H7 (cell line): Measurements from ENCODE around the gene ARHGEF3. TPM values are rescaled to one million over a fixed set of nuclear protein-coding genes. Genes with fewer than 3 reads are reported as not detected.
A peak's percentile ranks its signal among the peaks of the same experiment; 100 is the strongest.

Source experiments
- DNase-seq: peaks from one replicate; pipeline ENCODE4 v3.0.0; 2012
- H3K27me3 ChIP-seq: 2 replicates; pipeline ENCODE4 v1.6.0; 2011; ENCODE audit warnings: mild to moderate bottlenecking, low read length; ENCODE audit not compliant: control insufficient read depth, insufficient read depth
- H3K36me3 ChIP-seq: replicated peaks from 2 replicates; pipeline ENCODE4 v1.5.1; 2011; ENCODE audit warnings: low read length; ENCODE audit not compliant: control insufficient read depth, insufficient read depth
- H3K4me3 ChIP-seq: 2 replicates; pipeline ENCODE4 v1.5.1; 2011; ENCODE audit warnings: low read depth, mild to moderate bottlenecking, control low read depth, low read length, moderate library complexity; ENCODE audit not compliant: insufficient read depth
- total RNA-seq: library from RNA; depleted of rRNA; stranded (reverse); fragments of >200 nt; shearing (Covaris generic); gene quantifications from 2 replicates; pipeline ENCODE4 v1.2.3, GENCODE V29; 2014; rRNA removed

The ARHGEF3 gene, protein sequence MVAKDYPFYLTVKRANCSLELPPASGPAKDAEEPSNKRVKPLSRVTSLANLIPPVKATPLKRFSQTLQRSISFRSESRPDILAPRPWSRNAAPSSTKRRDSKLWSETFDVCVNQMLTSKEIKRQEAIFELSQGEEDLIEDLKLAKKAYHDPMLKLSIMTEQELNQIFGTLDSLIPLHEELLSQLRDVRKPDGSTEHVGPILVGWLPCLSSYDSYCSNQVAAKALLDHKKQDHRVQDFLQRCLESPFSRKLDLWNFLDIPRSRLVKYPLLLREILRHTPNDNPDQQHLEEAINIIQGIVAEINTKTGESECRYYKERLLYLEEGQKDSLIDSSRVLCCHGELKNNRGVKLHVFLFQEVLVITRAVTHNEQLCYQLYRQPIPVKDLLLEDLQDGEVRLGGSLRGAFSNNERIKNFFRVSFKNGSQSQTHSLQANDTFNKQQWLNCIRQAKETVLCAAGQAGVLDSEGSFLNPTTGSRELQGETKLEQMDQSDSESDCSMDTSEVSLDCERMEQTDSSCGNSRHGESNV
- total RNA-seq = 3.6 and 3.8 TPM in 2 replicates

- peak; percentile 97 for DNase-seq
- no peaks in the 10 kb centered on the region for H3K36me3 ChIP-seq
- H3K27me3 ChIP-seq = peaks cover 11% of the 10 kb centered on the region
- peak within 1 kb of the TSS; percentile 68 for H3K4me3 ChIP-seq
Observed at GRCh38 chr3:56801662-56802377, at the start of gene ARHGEF3. Gene ARHGEF3 (minus strand): TSS chr3:56801949. CDS start chr3:56801798, 151 bp downstream.

DNA sequence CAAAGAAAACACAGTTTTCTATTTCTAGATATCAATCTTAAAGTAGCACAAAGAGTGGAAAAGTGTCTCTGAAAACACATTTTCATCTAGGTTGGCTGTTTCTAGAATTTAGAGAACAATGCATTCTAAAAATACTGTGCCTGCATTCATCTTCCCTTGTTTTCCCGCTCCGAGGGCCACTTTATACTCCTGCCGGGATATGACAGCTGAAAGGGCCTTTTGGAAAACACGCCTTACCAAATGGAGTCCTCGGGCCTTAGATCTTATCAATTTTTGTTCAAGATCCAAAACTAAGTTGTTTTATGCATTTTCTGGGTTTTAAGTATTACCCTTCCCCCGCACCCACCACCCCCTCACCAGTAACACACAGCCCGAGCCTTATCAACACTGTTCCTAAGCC lies 47.9 kb upstream of the ARHGEF3 start:
- Histone ChIP-seq H3K27me3 (no peaks in the 10 kb centered on the region), H3K4me3 (no peak overlapping the region), H3K36me3 (no peaks in the 10 kb centered on the region)
- no peak for DNase-seq

DNA sequence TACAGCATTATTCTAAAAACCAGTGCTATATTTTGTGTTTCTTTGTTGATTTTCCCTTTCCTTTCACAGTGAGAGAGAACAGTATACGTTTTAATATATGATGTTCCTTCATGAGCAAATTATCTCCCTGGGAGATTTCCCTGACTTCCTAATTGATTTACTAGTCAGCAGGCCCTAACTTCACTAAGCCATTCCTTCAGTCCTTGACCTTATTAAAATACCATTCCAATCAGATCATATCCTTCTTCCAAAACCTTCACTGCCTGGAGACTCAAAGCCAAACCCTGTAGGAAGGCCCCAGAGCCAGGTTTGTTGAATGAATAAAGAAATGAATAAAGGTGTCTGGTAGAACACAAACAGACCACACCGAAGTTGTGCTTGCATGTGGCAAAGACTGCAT lies 43.8 kb upstream of the ARHGEF3 start:
- no peaks in the 10 kb centered on the region for H3K27me3 ChIP-seq
- H3K36me3 ChIP-seq = no peaks in the 10 kb centered on the region
- no peak for DNase-seq
- H3K4me3 ChIP-seq = no peak overlapping the region

GRCh38 chr3:56844536-56844935 lies 42.8 kb upstream of the ARHGEF3 start:
- Histone ChIP-seq H3K4me3 (no peak overlapping the region), H3K27me3 (no peaks in the 10 kb centered on the region), H3K36me3 (no peaks in the 10 kb centered on the region)
- DNase-seq = no peak

DNA sequence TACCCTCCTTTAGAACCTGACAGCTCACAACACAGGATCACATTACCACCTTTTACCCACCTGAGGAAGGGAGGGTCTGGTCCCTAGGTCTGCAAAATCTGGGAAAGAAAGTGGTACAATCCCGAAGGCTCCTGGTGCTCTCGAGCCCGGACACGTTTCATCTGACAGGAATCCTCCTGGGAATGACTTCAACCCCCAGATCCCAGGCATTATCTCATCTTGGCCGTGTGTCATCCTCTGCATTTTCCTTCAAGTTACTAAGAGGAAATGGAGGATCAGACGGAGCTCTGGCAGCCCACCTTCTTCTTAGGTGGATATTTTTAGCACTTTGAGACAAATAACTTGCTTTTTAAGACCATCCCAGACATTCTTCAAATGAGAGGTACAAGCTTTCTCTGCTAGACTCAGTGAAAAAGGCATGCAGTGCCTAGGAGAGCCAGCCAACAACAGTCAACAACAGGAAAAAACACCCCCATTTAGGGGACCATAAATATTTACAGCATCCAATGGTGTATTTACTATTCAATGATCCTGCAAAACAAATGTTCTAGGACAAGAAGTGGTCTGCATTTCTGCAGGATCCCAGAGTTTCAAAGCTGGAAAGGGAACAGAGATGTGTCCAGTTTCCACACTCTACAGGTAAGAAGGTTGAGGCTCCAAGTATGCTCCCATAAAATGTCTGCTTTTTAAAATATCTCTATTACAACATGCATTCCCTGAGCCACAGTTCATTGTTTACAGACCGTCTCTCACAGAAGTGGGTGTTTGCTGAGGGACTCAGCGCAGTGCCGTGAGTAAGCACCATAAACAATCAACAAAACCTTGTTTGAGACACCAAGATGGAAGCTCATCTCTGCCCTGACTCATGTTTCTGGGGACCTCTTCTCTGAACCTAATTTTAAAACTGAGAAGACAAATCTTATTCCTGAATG lies 38.3 kb upstream of the ARHGEF3 start:
- Histone ChIP-seq H3K36me3 (no peaks in the 10 kb centered on the region), H3K27me3 (no peaks in the 10 kb centered on the region), H3K4me3 (no peak overlapping the region)
- no peak for DNase-seq

DNA sequence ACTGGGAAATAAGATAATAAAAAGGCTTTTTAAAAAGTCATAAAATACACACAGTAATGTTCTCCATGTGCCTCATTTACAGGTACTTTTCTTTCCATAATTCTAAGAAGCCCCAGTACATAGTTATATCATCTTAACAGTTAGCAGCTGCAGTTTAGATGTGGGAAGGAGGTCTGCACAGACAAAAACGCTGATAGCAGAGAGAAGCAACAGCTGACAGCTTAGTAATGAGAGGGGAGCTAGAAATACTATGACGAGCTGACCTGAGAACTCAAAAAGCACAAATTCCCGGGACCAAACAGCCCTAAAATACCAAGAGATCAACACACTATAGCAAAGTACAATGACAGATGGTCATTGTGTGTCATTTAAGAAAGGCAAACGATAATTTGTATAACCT lies 36.7 kb upstream of the ARHGEF3 start:
- Histone ChIP-seq H3K36me3 (no peaks in the 10 kb centered on the region), H3K27me3 (no peaks in the 10 kb centered on the region), H3K4me3 (no peak overlapping the region)
- no peak for DNase-seq

- no peaks in the 10 kb centered on the region for H3K27me3 ChIP-seq
- no peak overlapping the region for H3K4me3 ChIP-seq
- DNase-seq = no peak
- H3K36me3 ChIP-seq = no peaks in the 10 kb centered on the region
Observed at GRCh38 chr3:56837196-56837955, 35.6 kb upstream of the ARHGEF3 start.

- no peaks in the 10 kb centered on the region for H3K27me3 ChIP-seq
- no peak overlapping the region for H3K4me3 ChIP-seq
- no peaks in the 10 kb centered on the region for H3K36me3 ChIP-seq
- DNase-seq = no peak
Observed at GRCh38 chr3:56836276-56837163, 34.8 kb upstream of the ARHGEF3 start.

DNA sequence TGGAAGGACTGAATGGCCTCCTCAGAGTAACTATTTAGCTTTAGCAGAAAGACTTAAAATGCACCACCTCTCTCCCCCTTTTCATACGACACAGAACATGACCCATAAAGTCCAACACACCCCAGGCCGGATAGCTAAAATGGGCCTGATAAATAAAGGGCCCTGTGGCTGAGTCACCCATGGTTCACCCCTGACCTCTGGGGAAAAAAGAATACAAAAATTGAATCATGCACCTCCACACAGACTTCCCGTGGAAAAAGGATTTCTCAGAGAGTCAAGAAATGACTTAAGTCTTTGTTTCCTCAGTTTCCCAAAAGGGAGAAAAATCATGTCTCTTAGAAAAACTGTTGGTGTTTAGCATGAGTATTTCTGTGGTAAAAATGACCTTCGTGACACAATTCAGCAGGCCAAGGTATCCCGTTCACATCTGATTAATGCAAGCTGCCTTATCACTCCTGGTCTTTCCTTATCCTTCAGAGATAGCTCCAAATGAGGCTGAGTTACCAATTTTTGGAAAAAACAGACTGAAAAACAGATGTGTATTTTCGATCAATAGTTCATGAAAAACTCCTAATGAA lies 34.0 kb upstream of the ARHGEF3 start:
- H3K27me3 ChIP-seq = no peaks in the 10 kb centered on the region
- DNase-seq = no peak
- no peaks in the 10 kb centered on the region for H3K36me3 ChIP-seq
- no peak overlapping the region for H3K4me3 ChIP-seq

DNA sequence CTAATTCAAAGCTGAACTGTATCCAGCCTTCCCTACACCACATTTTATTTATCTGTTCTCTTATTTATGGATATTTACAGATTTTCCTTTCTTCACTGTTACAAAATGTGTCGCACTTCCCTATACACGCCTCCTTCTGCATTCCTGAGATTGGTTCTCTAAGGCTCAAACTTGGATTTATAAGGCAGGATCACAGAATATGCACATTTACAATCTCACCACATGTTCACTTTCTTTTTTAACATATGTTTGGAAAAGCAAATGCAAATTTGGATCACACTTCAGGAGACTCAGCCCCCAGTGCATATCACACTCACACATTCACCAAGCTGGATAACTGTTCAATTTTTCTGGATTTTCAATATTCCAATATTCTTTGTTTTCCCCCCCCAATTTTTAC lies 31.8 kb upstream of the ARHGEF3 start:
- Histone ChIP-seq H3K27me3 (no peaks in the 10 kb centered on the region), H3K4me3 (no peak overlapping the region), H3K36me3 (no peaks in the 10 kb centered on the region)
- no peak for DNase-seq

- DNase-seq = no peak
- Histone ChIP-seq H3K4me3 (no peak overlapping the region), H3K27me3 (no peaks in the 10 kb centered on the region), H3K36me3 (no peaks in the 10 kb centered on the region)
Observed at GRCh38 chr3:56833022-56833421, 31.3 kb upstream of the ARHGEF3 start.

DNA sequence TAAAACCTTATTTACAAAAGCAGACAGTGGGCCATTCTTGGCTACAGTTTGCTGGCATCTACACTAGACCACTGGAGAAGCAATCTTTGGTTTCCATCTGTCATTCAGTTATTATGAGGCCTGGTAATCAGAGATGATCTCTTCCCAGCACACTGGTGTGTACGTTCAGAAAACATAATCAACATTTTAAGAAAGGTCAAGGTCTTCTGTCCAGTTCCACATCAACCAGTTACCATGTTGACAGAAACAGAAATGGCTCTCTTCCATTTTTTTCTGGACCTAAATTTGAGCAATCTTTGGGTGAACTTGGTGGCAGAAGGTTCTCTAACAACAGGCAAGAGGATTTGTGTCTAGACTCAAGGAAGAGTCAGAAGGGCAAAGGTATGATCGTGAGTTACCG lies 29.8 kb upstream of the ARHGEF3 start:
- H3K27me3 ChIP-seq = no peaks in the 10 kb centered on the region
- DNase-seq = no peak
- H3K36me3 ChIP-seq = no peaks in the 10 kb centered on the region
- H3K4me3 ChIP-seq = no peak overlapping the region

- Histone ChIP-seq H3K4me3 (no peak overlapping the region), H3K36me3 (no peaks in the 10 kb centered on the region), H3K27me3 (no peaks in the 10 kb centered on the region)
- no peak for DNase-seq
Observed at GRCh38 chr3:56830884-56831283, 29.1 kb upstream of the ARHGEF3 start.
